ENCODE data around the gene RAB3GAP2.

DNA sequence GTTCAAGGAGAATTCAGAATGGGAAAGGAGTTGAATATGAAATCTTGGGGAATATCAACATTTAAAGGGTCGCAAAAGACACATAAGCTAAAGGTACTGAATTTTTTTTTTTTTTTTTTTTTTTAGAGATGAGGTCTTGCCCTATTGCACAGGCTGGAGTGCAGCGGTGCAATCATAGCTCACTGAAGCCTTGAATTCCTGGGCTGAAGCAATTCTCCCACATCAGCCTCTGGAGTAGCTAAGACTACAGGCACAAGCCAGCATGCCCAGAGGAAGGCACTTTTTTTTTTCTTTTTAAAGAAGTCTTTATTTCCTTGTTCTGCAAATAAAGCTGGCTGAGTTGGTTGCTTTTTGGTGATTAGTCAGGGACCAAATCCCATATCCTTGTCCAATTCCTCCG lies 44.1 kb upstream of the RAB3GAP2 start:
- TF ChIP-seq POLR2A (IDR thresholded peaks at IDR 0.05): no peak
- TF ChIP-seq, protein P1, sequence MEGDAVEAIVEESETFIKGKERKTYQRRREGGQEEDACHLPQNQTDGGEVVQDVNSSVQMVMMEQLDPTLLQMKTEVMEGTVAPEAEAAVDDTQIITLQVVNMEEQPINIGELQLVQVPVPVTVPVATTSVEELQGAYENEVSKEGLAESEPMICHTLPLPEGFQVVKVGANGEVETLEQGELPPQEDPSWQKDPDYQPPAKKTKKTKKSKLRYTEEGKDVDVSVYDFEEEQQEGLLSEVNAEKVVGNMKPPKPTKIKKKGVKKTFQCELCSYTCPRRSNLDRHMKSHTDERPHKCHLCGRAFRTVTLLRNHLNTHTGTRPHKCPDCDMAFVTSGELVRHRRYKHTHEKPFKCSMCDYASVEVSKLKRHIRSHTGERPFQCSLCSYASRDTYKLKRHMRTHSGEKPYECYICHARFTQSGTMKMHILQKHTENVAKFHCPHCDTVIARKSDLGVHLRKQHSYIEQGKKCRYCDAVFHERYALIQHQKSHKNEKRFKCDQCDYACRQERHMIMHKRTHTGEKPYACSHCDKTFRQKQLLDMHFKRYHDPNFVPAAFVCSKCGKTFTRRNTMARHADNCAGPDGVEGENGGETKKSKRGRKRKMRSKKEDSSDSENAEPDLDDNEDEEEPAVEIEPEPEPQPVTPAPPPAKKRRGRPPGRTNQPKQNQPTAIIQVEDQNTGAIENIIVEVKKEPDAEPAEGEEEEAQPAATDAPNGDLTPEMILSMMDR (IDR thresholded peaks at IDR 0.05 in 4 of 5, conservative IDR thresholded peaks at IDR 0.05 in 1 of 5): no peak
